KBM-7 (cell line): ENCODE measurements around the gene UXT.
"Not testable (repeated sequence)": the region's sequence is repeated elsewhere in the genome, so short reads cannot be mapped to it uniquely, and the experiment has no call there.

Experiments used
- DNase-seq: peaks from one replicate; pipeline ENCODE4 v3.0.0-alpha.2; 2015
- in situ Hi-C: fragments of 300-500 bp; cut with MboI; formaldehyde crosslinking; loops from 2 replicates; pipeline ENCODE4 v1.14.3; 2020; ENCODE audit warnings: low sequenced_read_pairs, low pct_unique_long_range_greater_than_20kb, mixed read lengths

Gene UXT, protein sequence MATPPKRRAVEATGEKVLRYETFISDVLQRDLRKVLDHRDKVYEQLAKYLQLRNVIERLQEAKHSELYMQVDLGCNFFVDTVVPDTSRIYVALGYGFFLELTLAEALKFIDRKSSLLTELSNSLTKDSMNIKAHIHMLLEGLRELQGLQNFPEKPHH

DNA sequence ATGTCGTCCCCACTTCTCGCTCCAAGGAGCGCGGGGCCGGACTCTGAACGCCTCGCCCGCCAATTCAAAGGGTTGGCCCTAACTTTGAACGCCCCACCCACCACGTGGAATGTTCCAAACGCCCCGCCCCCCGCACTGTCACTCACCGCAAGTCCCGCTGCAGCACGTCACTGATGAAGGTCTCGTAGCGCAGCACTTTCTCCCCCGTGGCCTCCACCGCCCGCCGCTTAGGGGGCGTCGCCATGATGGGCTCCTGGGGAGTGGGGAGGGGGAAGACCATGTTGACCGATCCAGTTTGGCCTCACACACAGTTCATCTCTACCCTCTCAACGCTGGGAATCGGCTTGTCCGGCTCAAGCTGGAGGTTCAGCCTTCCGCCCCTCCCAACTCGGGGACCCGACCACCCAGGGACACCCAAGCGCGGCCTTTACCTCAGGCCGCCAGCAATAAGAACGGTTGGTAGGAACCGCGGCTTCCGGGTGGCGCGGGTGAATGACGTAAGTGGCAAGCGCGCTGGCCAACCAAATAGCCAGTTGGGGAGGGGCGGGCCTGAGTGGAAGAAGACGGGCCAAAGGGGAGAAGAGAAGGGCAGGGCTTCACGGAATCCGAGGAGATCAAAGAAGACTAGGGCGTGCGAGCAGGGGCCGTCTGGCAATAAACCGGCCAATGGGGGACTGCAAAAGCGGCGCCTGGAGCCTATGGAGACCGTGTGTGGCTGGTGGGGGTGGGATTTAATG, at the start of gene UXT:
Gene UXT (minus strand): TSS at position 497 of the 737 bp plus-strand sequence. CDS start 253 bp downstream, at position 244.
- in situ Hi-C loops = no loop called here
- peak; percentile 98 for DNase-seq

DNA sequence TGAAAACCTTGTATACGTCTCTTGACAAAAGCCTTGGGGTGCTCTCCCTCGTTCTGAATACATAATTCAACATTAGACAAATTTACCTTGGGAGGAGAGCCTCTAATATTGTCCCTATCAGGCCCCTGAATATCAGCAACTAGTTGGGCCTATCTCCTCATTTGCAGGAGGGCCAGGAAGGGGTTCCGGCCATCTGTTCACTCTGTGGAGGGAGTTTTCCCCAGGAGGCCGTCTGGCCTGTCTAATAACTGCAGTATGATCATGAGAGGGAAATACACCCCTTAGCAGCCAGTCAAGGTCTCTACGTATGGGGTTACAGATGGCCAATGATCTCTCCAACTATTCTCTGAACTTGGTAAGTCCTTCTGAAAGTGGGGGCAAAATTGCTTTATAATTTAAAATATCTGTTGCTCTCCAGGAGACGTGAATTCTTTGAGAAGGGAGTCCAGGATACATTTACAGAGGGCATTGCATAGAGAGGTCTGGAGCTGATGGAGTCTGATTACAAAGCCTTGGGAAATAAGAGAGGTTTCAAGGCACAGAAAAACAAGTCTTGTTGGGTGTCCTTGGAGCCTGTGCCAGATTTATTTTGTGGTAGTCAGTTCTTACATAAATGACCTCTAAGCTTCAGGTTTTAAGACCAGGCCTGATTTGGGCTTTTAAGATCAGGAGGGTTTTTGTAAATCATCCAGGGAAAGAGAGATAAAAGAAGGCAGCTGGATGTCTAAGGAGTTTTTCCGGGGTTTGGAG, 48.2 kb upstream of the UXT start:
- DNase-seq = no peak
- in situ Hi-C loops = no loop called here

DNA sequence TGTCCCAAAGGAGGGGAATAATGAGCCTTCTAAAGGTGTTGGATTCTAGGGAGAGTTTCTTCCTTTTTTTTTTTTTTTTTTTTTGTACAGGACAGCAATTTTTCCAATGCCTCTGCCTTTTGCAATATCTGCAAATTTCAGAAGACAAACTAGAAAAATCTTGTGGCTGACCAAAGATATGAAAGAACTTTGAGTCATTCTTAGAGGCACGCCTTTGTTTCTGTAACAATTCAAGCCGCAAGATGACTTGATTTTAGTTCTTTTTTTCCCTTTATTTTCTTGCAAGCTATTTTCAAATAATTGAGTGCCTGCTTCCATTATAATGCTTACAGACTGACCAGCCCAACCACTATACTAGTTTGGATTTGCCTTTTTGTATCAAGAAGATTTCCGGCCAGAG, 47.6 kb upstream of the UXT start:
- DNase-seq = no peak
- in situ Hi-C loops = no loop called here

DNA sequence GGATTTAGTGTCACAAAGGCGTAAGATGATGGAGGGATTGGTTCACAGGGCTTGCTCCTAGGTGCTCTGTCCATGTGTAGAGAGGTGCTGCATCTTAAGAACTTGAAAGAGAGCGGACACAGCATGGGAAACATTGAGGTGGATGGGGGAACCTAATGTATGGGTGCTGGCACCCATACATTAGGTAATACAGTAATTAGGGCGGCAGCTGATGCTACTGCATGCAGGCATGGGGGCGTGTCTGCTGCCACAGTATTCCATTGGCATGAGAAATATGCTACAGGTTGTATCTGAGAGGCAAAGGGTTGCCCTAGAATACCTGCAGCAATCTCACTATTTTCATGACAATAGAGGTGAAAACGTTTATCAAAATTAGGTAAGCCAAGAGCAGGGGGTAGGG, 45.8 kb upstream of the UXT start:
- in situ Hi-C loops = no loop called here

GRCh38 chrX:47697181-47697580, 38.2 kb upstream of the UXT start:
- in situ Hi-C loops = no loop called here

More for the DNA sequence above, 45.8 kb upstream of the UXT start:
- no peak for DNase-seq

GRCh38 chrX:47690175-47690574, 31.2 kb upstream of the UXT start:
- DNase-seq = no peak
- in situ Hi-C loops = no loop called here

More at GRCh38 chrX:47697181-47697580, 38.2 kb upstream of the UXT start:
- no peak for DNase-seq

DNA sequence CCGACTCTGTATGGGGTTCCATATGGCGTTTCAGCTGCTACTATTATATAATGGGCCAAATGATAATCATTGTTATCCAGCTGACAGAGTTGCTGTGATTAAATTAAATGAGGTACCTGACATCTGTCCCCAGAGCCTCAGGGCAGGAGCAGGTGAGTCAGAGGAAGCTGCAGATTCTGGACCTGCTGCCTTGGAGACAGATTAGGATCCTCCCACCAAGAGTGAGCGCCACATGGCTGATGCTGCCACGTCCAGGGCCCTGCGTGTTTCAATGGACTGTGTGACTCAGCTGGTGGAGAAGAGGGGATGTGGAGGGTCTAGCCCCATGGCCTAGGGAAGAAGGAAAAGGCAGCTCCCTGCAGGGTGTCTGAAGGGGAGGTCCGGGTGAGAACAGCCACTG, 28.3 kb upstream of the UXT start:
- no peak for DNase-seq
- in situ Hi-C loops = no loop called here

GRCh38 chrX:47683829-47684205, 24.8 kb upstream of the UXT start:
- DNase-seq = no peak
- in situ Hi-C loops = no loop called here

DNA sequence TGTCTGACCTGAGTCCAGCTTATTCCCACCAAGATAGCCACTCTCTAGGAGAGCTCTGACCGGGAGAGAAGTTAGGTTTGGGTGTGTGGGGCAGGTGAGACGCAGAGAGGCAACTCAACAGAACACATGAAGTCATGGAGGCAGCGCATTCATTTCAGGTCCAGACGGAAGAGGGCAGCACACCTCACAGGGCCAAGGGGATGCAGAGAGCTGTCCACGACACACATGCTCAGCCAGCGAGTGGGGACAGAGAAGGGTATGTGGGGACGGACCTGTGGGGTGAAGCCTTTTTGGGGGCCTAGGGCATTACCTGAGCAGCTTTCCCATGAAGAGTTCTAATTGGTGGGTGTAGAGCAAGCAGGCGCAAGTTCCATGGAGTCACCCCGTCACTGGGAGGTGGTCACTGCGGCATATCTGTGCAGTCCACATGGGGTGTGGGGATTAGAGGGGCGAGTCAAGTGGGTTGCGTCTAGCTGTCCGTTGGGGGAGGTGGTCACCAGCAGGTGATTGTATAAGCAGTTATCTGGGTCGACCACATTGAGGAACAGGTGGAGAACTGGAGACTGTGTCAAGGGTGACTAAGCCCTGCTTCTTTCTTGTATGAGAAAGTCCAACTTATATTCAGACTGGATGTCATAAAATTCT, 24.3 kb upstream of the UXT start:
- in situ Hi-C loops = no loop called here
- no peak for DNase-seq

- in situ Hi-C loops = not testable (repeated sequence)
- DNase-seq = peak; percentile 83
Measured at GRCh38 chrX:47675959-47676859, 17.2 kb upstream of the UXT start.

GRCh38 chrX:47674776-47675175, 15.8 kb upstream of the UXT start:
- in situ Hi-C loops = no loop called here
- no peak for DNase-seq

- DNase-seq, in situ Hi-C loops: not testable (repeated sequence)
Measured at GRCh38 chrX:47665797-47666196, 6.8 kb upstream of the UXT start.

DNA sequence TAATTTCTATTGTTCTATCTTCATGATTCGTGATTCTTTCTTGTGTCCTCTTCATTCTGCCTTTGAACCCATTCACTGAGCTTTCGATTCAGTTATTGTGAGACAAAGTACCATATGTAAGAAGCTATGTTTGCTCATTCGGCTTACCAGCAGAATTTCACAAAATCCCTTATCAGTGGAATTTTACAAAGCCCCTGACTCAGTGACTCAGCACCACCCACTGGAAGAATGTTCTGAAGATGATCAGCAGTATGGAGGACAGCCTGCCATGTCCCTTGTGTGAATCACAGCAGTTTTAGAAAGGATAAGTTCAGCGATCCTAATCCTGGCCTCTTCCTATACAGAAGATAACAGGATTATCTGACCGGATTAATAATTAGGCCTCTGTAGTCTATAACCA, 5.8 kb upstream of the UXT start:
- in situ Hi-C loops = no loop called here
- no peak for DNase-seq

DNA sequence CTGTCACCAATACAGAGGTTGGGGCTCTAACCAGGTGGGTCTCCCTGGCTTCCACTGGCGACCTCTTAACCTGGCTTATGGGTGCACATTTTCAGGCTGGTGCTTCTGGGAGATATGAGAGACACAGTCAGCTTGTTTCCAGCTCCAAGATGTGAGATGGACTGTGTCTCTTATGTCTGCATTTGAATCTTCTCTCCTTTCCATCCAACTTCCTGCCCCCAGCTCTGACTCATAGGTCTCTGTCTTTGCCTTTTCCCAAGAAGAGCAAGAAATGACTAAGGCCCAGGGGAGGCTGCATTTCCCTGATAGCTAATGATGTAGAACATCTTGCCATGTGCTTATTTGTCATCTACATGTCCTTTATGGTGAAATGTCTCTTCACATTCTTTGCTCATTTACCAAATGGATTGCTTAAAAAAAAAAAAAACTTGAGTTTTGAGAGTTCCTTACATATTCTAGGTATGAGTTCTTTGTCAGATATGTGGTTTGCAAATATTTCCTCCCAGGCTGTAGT, 3.2 kb upstream of the UXT start:
- in situ Hi-C loops = no loop called here
- no peak for DNase-seq

DNA sequence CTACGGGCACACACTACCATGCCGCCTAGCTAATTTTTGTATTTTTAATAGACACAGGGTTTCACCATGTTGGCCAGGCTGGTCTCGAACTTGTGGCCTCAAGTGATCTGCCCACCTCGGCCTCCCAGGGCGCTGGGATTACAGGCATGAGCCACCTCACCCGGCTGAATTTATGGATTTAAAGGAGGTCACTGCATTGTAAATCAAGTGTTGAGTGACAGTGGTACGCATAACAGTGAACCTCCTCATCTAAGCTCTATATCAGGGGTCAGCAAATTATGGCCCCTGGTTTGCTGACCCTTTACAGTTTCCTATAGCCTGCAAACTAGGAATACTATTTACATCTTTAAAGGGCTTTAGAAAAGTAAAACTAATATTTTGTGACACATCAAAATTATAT, 2.6 kb upstream of the UXT start:
- DNase-seq = no peak
- in situ Hi-C loops = no loop called here

GRCh38 chrX:47659421-47659726, 394 bp upstream of the UXT start:
- in situ Hi-C loops = no loop called here
- no peak for DNase-seq

- in situ Hi-C loops = no loop called here
- DNase-seq = no peak
Measured at GRCh38 chrX:47658301-47658683, 688 bp downstream of the UXT start.

DNA sequence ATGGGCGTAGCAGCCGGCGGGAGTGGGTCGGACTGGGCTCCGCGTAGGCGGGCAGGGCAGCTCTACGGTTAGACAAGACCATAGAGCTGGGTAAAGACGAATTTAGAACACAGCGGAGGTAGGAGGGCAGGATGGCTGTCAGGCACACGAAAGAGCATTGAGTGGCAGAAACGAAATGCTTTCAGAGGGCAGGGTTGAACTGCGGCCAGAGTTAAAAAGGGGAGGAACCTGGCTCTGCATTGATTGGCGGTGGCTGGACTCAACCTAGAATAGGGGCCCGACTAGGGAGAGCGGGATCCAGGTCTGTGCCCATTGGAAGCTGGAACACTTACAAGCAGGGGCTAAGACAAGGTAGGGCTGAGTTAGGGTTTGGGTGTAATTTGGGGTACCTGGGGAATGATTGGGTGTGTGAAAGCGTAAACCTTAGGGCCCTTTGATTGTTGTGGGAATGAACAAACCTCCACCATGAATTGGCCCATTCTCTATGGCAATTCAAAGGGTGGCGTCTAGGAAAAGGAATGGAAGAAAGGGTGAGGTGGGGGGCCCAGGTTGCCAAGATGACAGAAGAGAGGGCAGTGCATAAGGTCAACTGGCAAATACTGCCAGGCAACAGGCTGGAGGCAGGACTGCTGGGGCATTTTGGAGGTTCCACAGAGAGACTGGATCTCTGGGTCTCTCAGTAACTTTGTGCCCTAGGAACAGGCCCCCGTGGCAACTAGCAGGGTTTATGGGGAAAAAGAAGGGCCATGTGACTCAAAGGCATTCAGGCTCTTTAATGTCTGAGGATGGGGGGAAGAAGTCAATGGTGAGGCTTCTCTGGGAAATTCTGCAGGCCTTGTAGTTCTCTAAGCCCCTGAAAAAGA, 7.7 kb downstream of the UXT start:
- in situ Hi-C loops = no loop called here
- DNase-seq = no peak
